GM12801 (cell line): ENCODE data around the gene FARP1.

Source experiments
- CTCF ChIP-seq: IDR thresholded peaks from one replicate; pipeline ENCODE4 v1.5.1; 2011; ENCODE audit warnings: control low read depth; ENCODE audit not compliant: insufficient read length; ENCODE audit errors: extremely low read depth

FARP1 gene

DNA sequence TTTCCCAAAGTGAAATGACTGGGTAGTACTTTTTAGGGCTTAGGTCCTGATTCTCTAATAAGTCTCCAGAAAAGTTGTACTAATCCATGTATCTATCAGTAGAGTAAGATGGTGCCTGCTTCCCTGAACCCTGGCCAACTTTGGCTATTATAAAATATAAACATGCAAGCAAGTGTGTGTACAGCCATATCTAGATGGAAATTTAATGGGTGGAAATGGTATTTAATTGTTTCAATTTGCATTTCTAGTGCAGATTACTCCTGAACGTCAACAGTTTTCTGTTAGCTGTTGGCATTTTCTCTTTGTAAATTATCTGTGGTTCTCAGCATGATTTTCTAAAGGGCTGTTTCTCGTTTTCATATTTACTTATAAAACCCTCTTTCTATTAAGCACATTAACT lies 221.3 kb downstream of the FARP1 start:
- TF ChIP-seq CTCF = no peak

DNA sequence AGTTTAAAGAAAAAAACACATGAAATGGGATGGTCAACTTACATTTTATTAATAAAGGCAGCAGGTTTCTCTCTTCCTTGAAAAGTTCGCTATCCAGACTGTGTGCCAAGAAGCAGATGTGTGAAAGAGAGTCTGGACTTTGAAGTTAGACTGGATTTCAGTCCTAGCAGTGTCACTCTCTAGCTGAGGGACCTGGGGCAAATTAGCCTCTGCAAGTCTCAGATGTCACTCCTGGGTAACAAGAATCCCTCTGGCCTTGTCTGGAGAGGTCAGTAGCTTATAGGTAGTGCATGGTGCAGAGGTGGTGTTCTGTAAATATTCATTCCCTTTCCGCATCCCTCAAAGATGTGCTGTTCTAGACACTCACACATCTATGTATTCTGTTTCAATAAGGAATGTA lies 221.8 kb downstream of the FARP1 start:
- no peak for TF ChIP-seq CTCF

DNA sequence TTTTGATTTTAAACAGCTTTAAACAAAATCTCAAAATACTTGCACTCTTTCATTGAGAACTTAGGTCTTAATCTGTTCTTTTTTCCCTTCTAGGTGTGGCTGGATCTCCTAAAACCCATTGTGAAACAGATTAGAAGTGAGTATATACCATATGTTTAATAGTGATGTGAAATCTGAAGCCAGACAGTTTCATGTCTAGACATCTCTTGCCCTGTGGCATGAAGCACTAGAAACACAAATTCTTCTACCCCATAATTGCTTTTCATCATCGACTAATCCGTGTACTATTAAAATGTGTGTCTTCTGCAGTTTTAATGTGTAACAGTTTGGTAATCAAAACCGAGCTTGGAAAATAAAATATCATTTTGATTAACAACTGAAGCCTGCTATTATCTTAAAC lies 222.4 kb downstream of the FARP1 start:
- TF ChIP-seq CTCF = no peak

GRCh38 chr13:98366010-98366409 lies 223.1 kb downstream of the FARP1 start:
- TF ChIP-seq CTCF = no peak

- TF ChIP-seq CTCF = no peak
These were observed 223.5 kb downstream of the FARP1 start for GRCh38 chr13:98366443-98366842.

DNA sequence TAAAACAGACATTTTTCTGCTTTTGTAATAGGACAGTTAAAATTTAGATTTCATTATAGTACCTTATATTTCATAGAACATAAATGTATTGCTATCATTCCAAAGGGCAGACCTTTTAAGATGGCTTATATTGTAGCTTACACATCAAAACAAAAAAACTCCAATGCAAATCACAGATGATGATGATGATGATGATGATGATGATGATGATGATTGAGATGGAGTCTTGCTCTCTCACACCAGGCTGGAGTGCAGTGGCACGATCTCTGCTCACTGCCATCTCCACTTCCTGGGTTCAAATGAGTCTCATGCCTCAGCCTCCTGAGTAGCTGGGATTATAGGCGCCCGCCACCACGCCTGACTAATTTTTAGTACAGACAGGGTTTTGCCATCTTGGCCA lies 224.1 kb downstream of the FARP1 start:
- TF ChIP-seq CTCF = no peak

DNA sequence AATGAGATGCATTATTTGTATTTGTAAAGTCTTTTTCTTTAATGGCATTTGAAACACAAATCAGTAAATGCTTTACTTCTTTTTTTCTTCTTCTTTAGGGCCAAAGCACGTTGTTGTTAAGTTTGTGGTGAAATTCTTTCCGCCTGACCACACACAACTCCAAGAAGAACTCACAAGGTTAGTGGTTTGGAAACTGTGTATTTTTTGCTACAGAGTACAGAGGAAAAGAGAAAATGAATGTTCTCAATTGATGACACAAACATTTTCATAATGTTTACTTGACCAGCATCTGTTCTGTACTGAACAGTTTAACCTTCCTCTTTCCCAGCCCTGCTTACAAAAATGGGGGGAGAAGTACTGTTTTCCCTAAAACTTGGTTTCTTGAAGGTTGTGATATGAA lies 225.1 kb downstream of the FARP1 start:
- TF ChIP-seq CTCF = no peak

DNA sequence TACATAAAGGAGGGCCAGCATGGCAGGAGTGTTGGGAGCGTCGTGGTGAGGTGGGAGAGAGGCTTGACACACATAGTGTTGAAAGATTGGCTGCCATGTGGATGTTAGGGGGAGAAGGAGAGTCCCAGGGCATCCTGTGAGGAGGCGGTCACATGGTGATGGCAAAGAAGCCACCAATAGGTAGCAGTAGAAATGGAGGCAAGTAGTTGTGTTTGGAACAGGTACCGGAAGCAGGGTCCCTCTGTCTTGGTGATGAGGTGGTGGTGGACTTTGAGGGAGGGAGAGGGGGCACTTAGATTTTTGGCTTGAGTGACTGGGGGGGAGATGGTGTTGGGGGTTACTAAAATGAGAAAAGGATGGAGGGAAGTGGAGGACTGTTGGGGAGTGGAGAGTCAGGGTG lies 227.4 kb downstream of the FARP1 start:
- no peak for TF ChIP-seq CTCF
